ENCODE measurements around the gene DDX1.

- TF ChIP-seq CTCF (IDR thresholded peaks at IDR 0.05) (no peak), EZH2 (IDR thresholded peaks at IDR 0.05; ENCODE audit: borderline replicate concordance, insufficient read depth, low read depth, low read length, poor library complexity, severe bottlenecking) (no peak)
Observed at GRCh38 chr2:15619938-15620337, 28.3 kb downstream of the DDX1 start.
